ENCODE data around the gene PID1.

The PID1 gene

DNA sequence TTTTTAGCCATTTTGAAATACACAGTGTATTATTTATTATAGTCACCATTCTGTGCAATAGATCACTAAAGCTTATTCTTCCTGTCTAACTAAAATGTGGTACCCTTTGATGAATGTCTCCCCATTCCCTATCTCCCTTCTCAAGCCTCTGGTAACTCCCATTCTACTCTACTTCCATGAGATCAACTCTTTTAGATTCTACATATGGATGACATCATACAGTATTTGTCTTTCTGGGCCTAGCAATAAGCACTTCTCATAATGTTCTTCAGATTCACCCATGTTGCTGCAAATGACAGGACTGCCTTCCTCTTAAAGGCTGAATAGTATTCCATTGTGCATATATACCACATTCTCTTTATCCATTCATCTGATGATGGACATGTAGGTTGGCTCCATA lies 210.9 kb downstream of the PID1 start:
- TF ChIP-seq POLR2A (IDR thresholded peaks at IDR 0.05; ENCODE audit: low read length): no peak
- no peak for TF ChIP-seq GATA1 (IDR thresholded peaks at IDR 0.05; ENCODE audit: low read depth, low read length)
- DNase-seq: no peak

- DNase-seq: no peak
- no peak for TF ChIP-seq GATA1 (IDR thresholded peaks at IDR 0.05; ENCODE audit: low read depth, low read length)
- no peak for TF ChIP-seq POLR2A (IDR thresholded peaks at IDR 0.05; ENCODE audit: low read length)
Observed at GRCh38 chr2:229059331-229060033, 211.6 kb downstream of the PID1 start.

- TF ChIP-seq GATA1 (IDR thresholded peaks at IDR 0.05; ENCODE audit: low read depth, low read length): no peak
- no peak for TF ChIP-seq POLR2A (IDR thresholded peaks at IDR 0.05; ENCODE audit: low read length)
- DNase-seq: no peak
Observed at GRCh38 chr2:229057976-229058553, 213.0 kb downstream of the PID1 start.

GRCh38 chr2:229054311-229054710 lies 216.8 kb downstream of the PID1 start:
- TF ChIP-seq POLR2A (IDR thresholded peaks at IDR 0.05; ENCODE audit: low read length): no peak
- no peak for TF ChIP-seq GATA1 (IDR thresholded peaks at IDR 0.05; ENCODE audit: low read depth, low read length)
- no peak for DNase-seq

GRCh38 chr2:229051798-229052197 lies 219.3 kb downstream of the PID1 start:
- DNase-seq: no peak
- TF ChIP-seq GATA1 (IDR thresholded peaks at IDR 0.05; ENCODE audit: low read depth, low read length) (no peak), POLR2A (IDR thresholded peaks at IDR 0.05; ENCODE audit: low read length) (no peak)

GRCh38 chr2:229050133-229050532 lies 221.0 kb downstream of the PID1 start:
- TF ChIP-seq GATA1 (IDR thresholded peaks at IDR 0.05; ENCODE audit: low read depth, low read length): no peak
- no peak for TF ChIP-seq POLR2A (IDR thresholded peaks at IDR 0.05; ENCODE audit: low read length)
- no peak for DNase-seq

DNA sequence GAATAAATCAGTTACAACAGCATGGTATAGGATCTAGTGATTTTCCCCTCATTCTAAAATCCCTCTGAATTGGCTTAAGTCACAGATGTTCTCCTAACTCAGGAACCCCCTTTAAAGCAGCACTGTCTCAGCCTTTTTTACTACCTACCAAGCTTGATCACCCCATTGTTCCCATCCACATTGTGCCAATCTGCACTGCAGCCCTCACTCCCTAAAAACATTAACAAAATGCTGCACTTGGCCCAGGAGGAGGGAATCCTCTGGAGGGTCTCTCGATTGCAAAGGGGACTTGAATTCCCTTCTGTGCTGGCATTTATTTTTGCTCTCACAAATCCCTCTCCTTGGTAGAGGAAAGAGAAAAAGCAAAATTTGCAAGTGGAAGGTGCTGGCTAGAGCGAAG lies 223.0 kb downstream of the PID1 start:
- no peak for TF ChIP-seq GATA1 (IDR thresholded peaks at IDR 0.05; ENCODE audit: low read depth, low read length)
- TF ChIP-seq POLR2A (IDR thresholded peaks at IDR 0.05; ENCODE audit: low read length): no peak
- no peak for DNase-seq

- TF ChIP-seq POLR2A (IDR thresholded peaks at IDR 0.05; ENCODE audit: low read length): no peak
- TF ChIP-seq GATA1 (IDR thresholded peaks at IDR 0.05; ENCODE audit: low read depth, low read length): no peak
- no peak for DNase-seq
Observed at GRCh38 chr2:229045671-229046070, 225.4 kb downstream of the PID1 start.

GRCh38 chr2:229044581-229044980 lies 226.5 kb downstream of the PID1 start:
- no peak for DNase-seq
- TF ChIP-seq GATA1 (IDR thresholded peaks at IDR 0.05; ENCODE audit: low read depth, low read length): no peak
- no peak for TF ChIP-seq POLR2A (IDR thresholded peaks at IDR 0.05; ENCODE audit: low read length)

DNA sequence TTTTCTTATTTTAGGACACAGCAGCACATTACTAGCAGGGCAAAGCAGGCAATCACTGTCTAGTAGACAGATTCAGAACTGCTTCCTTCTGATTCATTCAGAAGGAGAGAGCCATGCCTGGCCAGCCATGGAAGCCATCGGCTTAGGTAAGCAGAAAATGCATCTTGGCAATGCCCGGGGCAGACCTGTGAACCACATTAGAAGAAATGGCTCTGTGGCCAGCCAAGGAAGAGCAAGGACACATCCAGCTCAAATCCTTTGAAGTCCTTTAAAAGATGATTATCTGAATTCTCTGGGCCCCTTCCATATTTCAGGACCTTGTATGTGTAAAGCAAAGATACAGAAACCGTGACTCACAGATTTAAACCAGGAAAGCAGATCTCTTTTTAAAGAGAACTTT lies 227.4 kb downstream of the PID1 start:
- TF ChIP-seq GATA1 (IDR thresholded peaks at IDR 0.05; ENCODE audit: low read depth, low read length): no peak
- TF ChIP-seq POLR2A (IDR thresholded peaks at IDR 0.05; ENCODE audit: low read length): no peak
- no peak for DNase-seq

DNA sequence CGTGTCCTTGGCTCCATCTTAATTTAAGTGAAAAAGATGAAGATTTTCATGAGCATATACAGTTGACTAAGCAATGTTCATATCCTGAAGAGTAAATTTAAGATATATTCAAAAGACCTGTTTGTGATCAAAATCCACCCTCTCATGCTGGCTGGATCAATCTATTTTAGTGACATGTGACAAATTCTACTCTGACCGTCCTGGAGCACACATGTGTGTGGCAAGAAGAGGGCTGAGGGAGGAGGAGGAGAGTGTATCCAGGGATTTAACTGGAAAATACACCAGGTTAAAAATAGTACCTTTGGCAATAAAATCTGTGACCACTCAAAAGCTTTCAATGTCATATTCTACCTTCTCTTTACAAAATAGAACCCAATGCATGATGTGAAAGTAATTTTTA lies 228.7 kb downstream of the PID1 start:
- TF ChIP-seq POLR2A (IDR thresholded peaks at IDR 0.05; ENCODE audit: low read length) (no peak), GATA1 (IDR thresholded peaks at IDR 0.05; ENCODE audit: low read depth, low read length) (no peak)
- DNase-seq: no peak

DNA sequence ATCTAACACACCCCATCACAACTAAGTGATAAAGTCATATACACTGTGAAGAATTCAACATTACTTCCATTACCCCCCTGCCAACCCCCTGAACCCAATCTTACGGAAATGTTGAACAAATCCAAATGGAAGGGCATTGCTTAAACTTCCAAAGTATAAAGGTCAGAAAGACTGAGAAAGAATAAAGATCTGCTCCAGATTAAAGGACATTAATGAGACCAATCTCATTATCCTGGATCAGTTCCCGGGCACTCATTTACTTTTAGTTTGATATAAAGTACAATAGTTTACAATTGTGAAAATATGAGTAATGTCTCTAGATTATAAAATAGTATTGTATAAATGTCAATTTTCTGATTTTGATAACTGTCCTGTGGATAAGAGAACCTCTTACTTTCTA lies 229.4 kb downstream of the PID1 start:
- DNase-seq: no peak
- no peak for TF ChIP-seq POLR2A (IDR thresholded peaks at IDR 0.05; ENCODE audit: low read length)
- TF ChIP-seq GATA1 (IDR thresholded peaks at IDR 0.05; ENCODE audit: low read depth, low read length): no peak

- TF ChIP-seq GATA1 (IDR thresholded peaks at IDR 0.05; ENCODE audit: low read depth, low read length) (no peak), POLR2A (IDR thresholded peaks at IDR 0.05; ENCODE audit: low read length) (no peak)
- DNase-seq: no peak
Observed at GRCh38 chr2:229037621-229038020, 233.5 kb downstream of the PID1 start.

DNA sequence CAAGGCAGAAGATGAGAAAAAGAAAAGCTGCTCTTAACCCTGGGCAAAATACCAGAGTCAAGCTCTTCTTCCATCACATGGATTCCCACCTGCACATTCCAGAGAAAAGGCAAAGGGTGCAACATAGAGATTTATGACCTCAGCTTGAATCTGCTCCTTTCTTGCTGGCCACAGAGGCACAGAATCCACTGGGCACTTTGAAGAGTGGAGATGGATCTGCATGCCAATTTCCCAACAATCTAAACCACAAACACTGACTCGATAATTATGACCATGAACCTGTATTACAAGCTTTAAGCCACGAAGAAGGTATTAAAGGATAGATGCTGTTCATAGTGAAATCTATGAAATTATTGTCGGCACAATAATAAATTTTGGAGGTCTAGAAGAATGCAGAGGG lies 237.3 kb downstream of the PID1 start:
- TF ChIP-seq GATA1 (IDR thresholded peaks at IDR 0.05; ENCODE audit: low read depth, low read length): no peak
- no peak for TF ChIP-seq POLR2A (IDR thresholded peaks at IDR 0.05; ENCODE audit: low read length)
- no peak for DNase-seq

- TF ChIP-seq POLR2A (IDR thresholded peaks at IDR 0.05; ENCODE audit: low read length) (no peak), GATA1 (IDR thresholded peaks at IDR 0.05; ENCODE audit: low read depth, low read length) (no peak)
- no peak for DNase-seq
Observed at GRCh38 chr2:229032608-229033234, 238.4 kb downstream of the PID1 start.
